Spinal cord (tissue), 10 donors: ENCODE measurements around the gene NKX6-1. TPM values are rescaled to one million over a fixed set of nuclear protein-coding genes. Genes with fewer than 3 reads are reported as not detected.

Source experiments
- DNase-seq, 6 donors: peaks; one replicate each; pipeline versions ENCODE4 v3.0.0 to v3.0.0-alpha.2; 2013 to 2015; ENCODE audit warnings: low spot score in 6 of 6, low read depth in 4 of 6
- H3K27ac ChIP-seq: one replicate; pipeline ENCODE4 v1.5.1; 2013; ENCODE audit warnings: low read depth, low read length, control low read depth
- H3K27me3 ChIP-seq: one replicate; pipeline ENCODE4 v1.6.1; 2013; ENCODE audit warnings: low read length; ENCODE audit not compliant: control insufficient read depth, insufficient read depth
- H3K36me3 ChIP-seq: one replicate; pipeline ENCODE4 v1.6.1; 2013; ENCODE audit warnings: low read length; ENCODE audit not compliant: control insufficient read depth, insufficient read depth
- H3K4me1 ChIP-seq: one replicate; pipeline ENCODE4 v1.6.1; 2013; ENCODE audit warnings: low read length; ENCODE audit not compliant: control insufficient read depth, insufficient read depth
- H3K4me3 ChIP-seq: one replicate; pipeline ENCODE4 v1.5.1; 2013; ENCODE audit warnings: low read depth, low read length, control low read depth
- H3K9me3 ChIP-seq: one replicate; pipeline ENCODE4 v1.6.1; 2013; ENCODE audit warnings: low read length; ENCODE audit not compliant: control insufficient read depth, insufficient read depth
- WGBS: methylation state at CpG from one replicate; pipeline ENCODE4 v1.1.5; 2013; ENCODE audit warnings: missing lambda C conversion rate; ENCODE audit not compliant: insufficient coverage; 5-methylcytosine and 5-hydroxymethylcytosine counted together
- polyA plus RNA-seq, 2 donors: library from polyadenylated mRNA; unstranded; fragments of 120-200 nt; gene quantifications; one replicate each; pipeline ENCODE4 v1.2.1, GENCODE V29; 2013; ENCODE audit not compliant: insufficient read length in 2 of 2
- total RNA-seq, 2 donors: library from RNA; depleted of rRNA in 1 of 2; stranded (reverse); fragments of 120-200 nt in 1 of 2; fragments of >200 nt in 1 of 2; gene quantifications; one replicate each; pipeline versions ENCODE4 v1.2.3 to v1.2.4, GENCODE V29; 2013 to 2014
- donor health status: healthy.

Gene NKX6-1
- total and polyA plus RNA-seq, 4 donors, result 2.1 to 18.4 (median 8.4) TPM

GRCh38 chr4:84495118-84495793 lies 3.8 kb downstream of the NKX6-1 start:
- Histone ChIP-seq H3K9me3 (no peaks in the 10 kb centered on the region), H3K27me3 (peaks cover 98% of the 10 kb centered on the region), H3K4me3 (peak overlapping the region; percentile 48), H3K4me1 (peaks cover 46% of the 10 kb centered on the region), H3K36me3 (peaks cover 4% of the 10 kb centered on the region), H3K27ac (peak overlapping the region; percentile 63)
- peak in 2 of 6 donors; percentile 30 to 61 for DNase-seq
- WGBS, result 17% methylated on average over 10 of the region's 21 CpGs

- DNase-seq, result peak in 2 of 6 donors; percentile 29 to 50
Measured at GRCh38 chr4:84494531-84494930, 4.6 kb downstream of the NKX6-1 start.

GRCh38 chr4:84494076-84494475 lies 5.0 kb downstream of the NKX6-1 start:
- DNase-seq, result peak in 1 of 6 donors; percentile 38
- Histone ChIP-seq H3K36me3 (peaks cover 4% of the 10 kb centered on the region), H3K27me3 (peaks cover 97% of the 10 kb centered on the region), H3K4me1 (peaks cover 38% of the 10 kb centered on the region), H3K27ac (no peak overlapping the region), H3K9me3 (no peaks in the 10 kb centered on the region), H3K4me3 (no peak overlapping the region)
- WGBS, result no CpG with 5 or more reads among the region's 2 CpGs

More at GRCh38 chr4:84494531-84494930, 4.6 kb downstream of the NKX6-1 start:
- Histone ChIP-seq H3K27ac (no peak overlapping the region), H3K4me1 (peaks cover 42% of the 10 kb centered on the region), H3K9me3 (no peaks in the 10 kb centered on the region), H3K36me3 (peaks cover 4% of the 10 kb centered on the region), H3K27me3 (peaks cover 97% of the 10 kb centered on the region), H3K4me3 (no peak overlapping the region)
- no CpG with 5 or more reads among the region's 2 CpGs for WGBS

- DNase-seq, result peak in 2 of 6 donors; percentile 80 to 81
- Histone ChIP-seq H3K36me3 (peaks cover 4% of the 10 kb centered on the region), H3K4me3 (peak overlapping the region; percentile 3), H3K9me3 (no peaks in the 10 kb centered on the region), H3K27ac (peak overlapping the region; percentile 29), H3K27me3 (peaks cover 94% of the 10 kb centered on the region), H3K4me1 (peaks cover 30% of the 10 kb centered on the region)
- WGBS, result 2% methylated on average over 57 of the region's 62 CpGs
Measured at GRCh38 chr4:84493092-84493850, 5.8 kb downstream of the NKX6-1 start.

GRCh38 chr4:84492737-84493091 lies 6.4 kb downstream of the NKX6-1 start:
- Histone ChIP-seq H3K36me3 (peaks cover 4% of the 10 kb centered on the region), H3K4me3 (no peak overlapping the region), H3K4me1 (peaks cover 25% of the 10 kb centered on the region), H3K27ac (no peak overlapping the region), H3K27me3 (peaks cover 92% of the 10 kb centered on the region), H3K9me3 (no peaks in the 10 kb centered on the region)
- 7% methylated on average over 23 of the region's 28 CpGs for WGBS
- peak in 2 of 6 donors; percentile 35 to 36 for DNase-seq

- H3K4me1 ChIP-seq, result peaks cover 22% of the 10 kb centered on the region
- H3K4me3 ChIP-seq, result no peak overlapping the region
- no peak overlapping the region for H3K27ac ChIP-seq
- no CpG with 5 or more reads among the region's 12 CpGs for WGBS
- H3K9me3 ChIP-seq, result no peaks in the 10 kb centered on the region
- peaks cover 88% of the 10 kb centered on the region for H3K27me3 ChIP-seq
- H3K36me3 ChIP-seq, result peaks cover 4% of the 10 kb centered on the region
- DNase-seq, result peak in 1 of 6 donors; percentile 25
Measured at GRCh38 chr4:84492290-84492689, 6.8 kb downstream of the NKX6-1 start.

- no CpG with 5 or more reads among the region's 6 CpGs for WGBS
- Histone ChIP-seq H3K36me3 (no peaks in the 10 kb centered on the region), H3K4me3 (no peak overlapping the region), H3K27ac (no peak overlapping the region), H3K27me3 (peaks cover 86% of the 10 kb centered on the region), H3K9me3 (no peaks in the 10 kb centered on the region), H3K4me1 (peaks cover 14% of the 10 kb centered on the region)
- DNase-seq, result peak in 2 of 6 donors; percentile 41 to 56
Measured at GRCh38 chr4:84491481-84491880, 7.6 kb downstream of the NKX6-1 start.

- H3K36me3 ChIP-seq, result no peaks in the 10 kb centered on the region
- H3K9me3 ChIP-seq, result no peaks in the 10 kb centered on the region
- no peak overlapping the region for H3K27ac ChIP-seq
- peaks cover 9% of the 10 kb centered on the region for H3K4me1 ChIP-seq
- 50% methylated on average over 1 of the region's 1 CpG for WGBS
- H3K4me3 ChIP-seq, result no peak overlapping the region
- peaks cover 84% of the 10 kb centered on the region for H3K27me3 ChIP-seq
- no peak for DNase-seq
Measured at GRCh38 chr4:84490663-84491062, 8.4 kb downstream of the NKX6-1 start.

GRCh38 chr4:84484236-84484635 lies 14.9 kb downstream of the NKX6-1 start:
- no peaks in the 10 kb centered on the region for H3K9me3 ChIP-seq
- no peaks in the 10 kb centered on the region for H3K36me3 ChIP-seq
- H3K4me1 ChIP-seq, result peaks cover 25% of the 10 kb centered on the region
- H3K4me3 ChIP-seq, result no peak overlapping the region
- no peak overlapping the region for H3K27ac ChIP-seq
- WGBS, result 15% methylated on average over 3 of the region's 4 CpGs
- H3K27me3 ChIP-seq, result peaks cover 85% of the 10 kb centered on the region
- DNase-seq, result no peak
